ENCODE measurements around the gene AEBP1.

Gene AEBP1

DNA sequence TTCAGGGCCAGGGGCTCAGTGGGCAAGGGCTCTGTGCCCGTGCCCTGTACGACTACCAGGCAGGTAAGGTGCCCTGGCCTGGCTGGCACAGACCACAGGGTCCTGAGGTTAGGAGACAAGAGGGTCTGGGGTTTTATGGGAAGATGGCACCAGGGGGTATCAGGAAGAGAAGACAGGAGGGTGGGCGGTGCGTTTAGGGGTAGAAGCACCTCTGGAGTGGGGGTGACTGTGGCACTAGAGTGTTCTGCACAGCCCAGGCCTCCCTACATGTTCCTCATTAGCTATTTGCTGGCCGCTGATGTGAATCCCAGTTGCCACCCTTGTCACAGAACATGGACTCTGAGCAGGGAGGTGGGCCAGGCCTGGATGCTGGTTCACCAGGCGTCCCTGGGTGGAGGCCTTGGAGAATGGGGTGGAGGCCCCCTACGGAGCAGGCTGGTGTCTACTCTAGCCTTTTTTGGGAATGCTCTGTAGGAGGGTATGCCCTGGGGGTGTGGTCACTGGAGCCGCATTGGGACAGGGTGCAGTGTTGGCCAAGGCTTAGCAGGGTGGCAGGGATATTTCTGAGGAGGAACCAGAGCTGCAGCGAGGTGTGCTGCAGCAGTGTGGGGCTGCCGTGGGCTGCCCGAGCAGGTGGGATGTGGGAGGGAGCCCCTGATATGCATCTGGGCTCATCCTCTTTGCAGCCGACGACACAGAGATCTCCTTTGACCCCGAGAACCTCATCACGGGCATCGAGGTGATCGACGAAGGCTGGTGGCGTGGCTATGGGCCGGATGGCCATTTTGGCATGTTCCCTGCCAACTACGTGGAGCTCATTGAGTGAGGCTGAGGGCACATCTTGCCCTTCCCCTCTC is 43.8 kb upstream of the AEBP1 start:
- Histone ChIP-seq H3K27ac (no peak overlapping the region), H3K4me3 (no peak overlapping the region)
- peak; percentile 56 for DNase-seq (ENCODE audit: low spot score)
- no peak for TF ChIP-seq CTCF (IDR thresholded peaks at IDR 0.05)

DNA sequence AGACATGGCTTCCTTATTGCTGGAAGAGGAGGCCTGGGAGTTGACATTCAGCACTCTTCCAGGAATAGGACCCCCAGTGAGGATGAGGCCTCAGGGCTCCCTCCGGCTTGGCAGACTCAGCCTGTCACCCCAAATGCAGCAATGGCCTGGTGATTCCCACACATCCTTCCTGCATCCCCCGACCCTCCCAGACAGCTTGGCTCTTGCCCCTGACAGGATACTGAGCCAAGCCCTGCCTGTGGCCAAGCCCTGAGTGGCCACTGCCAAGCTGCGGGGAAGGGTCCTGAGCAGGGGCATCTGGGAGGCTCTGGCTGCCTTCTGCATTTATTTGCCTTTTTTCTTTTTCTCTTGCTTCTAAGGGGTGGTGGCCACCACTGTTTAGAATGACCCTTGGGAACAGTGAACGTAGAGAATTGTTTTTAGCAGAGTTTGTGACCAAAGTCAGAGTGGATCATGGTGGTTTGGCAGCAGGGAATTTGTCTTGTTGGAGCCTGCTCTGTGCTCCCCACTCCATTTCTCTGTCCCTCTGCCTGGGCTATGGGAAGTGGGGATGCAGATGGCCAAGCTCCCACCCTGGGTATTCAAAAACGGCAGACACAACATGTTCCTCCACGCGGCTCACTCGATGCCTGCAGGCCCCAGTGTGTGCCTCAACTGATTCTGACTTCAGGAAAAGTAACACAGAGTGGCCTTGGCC is 43.0 kb upstream of the AEBP1 start:
- DNase-seq (ENCODE audit: low spot score): peak; percentile 70
- Histone ChIP-seq H3K4me3 (no peak overlapping the region), H3K27ac (no peak overlapping the region)
- TF ChIP-seq CTCF (IDR thresholded peaks at IDR 0.05): no peak

DNA sequence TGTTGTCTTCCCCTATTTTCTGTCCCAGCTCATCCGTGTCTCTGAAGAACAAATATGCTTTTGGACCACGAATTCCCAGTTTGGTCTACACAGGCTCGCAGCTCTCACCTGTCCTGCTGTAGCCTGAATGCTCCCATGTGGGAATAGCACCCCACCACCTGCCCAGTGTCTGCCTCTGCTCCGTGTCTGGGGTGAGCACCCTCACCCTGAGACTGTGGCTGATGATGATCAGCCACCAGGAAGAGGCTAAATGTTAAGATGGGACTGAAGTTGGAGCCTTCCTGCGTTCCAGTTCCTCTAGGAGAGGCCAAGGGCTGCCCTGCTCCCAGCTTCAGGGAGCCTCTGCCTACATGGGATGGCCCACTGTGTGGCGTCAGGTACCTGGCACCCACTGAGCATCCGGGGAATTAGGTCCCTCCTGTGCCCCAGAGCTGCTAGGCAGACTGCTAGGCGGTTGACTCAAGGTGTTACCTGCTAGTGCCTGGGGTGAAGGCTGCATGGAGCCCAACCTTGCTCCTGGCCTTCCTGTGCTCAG is 42.4 kb upstream of the AEBP1 start:
- TF ChIP-seq CTCF (IDR thresholded peaks at IDR 0.05): no peak
- no peak overlapping the region for H3K27ac ChIP-seq
- no peak overlapping the region for H3K4me3 ChIP-seq
- DNase-seq (ENCODE audit: low spot score): peak; percentile 65

DNA sequence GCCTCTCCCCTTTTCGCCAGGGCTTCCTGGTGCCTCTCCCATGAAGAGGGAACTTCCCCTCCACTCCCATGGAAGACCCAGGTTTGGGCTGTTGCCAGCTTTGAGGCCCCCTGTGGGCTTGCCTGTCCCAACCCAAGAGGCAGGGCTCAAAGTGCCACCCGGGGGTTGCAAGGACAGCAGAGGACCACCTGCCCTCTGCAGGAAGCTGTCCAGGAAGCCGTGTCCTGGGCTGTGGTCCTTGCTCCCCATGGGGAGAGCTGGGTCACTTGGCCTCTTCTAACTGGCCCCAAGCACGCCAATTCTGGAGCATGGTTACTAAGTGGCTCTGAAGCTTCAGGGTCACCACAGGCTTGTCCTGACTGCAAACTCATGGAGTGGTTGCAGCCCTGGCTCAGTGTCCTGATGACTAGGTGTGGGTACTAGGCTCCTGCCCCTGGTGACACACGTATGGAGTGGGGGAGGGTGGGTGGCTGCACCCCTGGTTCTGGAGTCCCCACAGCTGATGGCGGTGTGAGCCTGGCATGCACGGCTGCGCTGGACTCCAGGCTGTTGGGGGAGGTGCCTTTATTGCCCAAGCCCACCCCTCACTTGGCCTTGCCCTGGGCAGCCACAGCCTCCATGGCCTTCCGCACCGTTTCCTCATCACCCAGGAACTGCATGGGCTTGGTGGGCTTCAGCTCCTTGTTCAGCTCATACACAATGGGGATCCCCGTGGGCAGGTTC is 41.8 kb upstream of the AEBP1 start:
- H3K27ac ChIP-seq: peak overlapping the region in 1 of 2 donors; percentile 57
- H3K4me3 ChIP-seq: no peak overlapping the region
- no peak for TF ChIP-seq CTCF (IDR thresholded peaks at IDR 0.05)
- peak; percentile 73 for DNase-seq (ENCODE audit: low spot score)

GRCh38 chr7:44062903-44063295 is 41.2 kb upstream of the AEBP1 start:
- Histone ChIP-seq H3K4me3 (no peak overlapping the region), H3K27ac (peak overlapping the region in 1 of 2 donors; percentile 57)
- no peak for DNase-seq (ENCODE audit: low spot score)
- TF ChIP-seq CTCF (IDR thresholded peaks at IDR 0.05): no peak

DNA sequence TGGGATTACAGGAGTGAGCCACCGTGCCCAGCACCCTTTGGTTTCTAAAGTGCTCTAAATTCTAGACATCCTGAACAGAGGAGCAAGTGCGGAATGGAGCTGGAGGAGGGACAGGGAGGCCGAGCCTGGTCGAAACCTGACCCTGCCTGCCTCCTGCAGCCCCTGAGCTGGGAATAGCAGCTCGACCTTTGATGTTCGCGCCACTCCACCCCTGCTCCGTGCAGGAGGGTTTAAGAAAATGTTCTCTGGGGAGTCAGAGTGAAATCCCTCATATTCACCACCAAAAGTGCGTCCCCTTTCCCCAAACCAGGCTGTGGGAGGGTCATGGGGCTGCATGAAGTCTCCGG is 40.6 kb upstream of the AEBP1 start:
- H3K27ac ChIP-seq: peak overlapping the region in 1 of 2 donors; percentile 43
- no peak overlapping the region for H3K4me3 ChIP-seq
- no peak for TF ChIP-seq CTCF (IDR thresholded peaks at IDR 0.05)
- DNase-seq (ENCODE audit: low spot score): no peak

Data from coronary artery (tissue), 2 donors.